GM18858 (cell line): ENCODE measurements around the gene USH1G.
"Not testable (repeated sequence)": the region's sequence is repeated elsewhere in the genome, so short reads cannot be mapped to it uniquely, and the experiment has no call there.

Source experiments
- ATAC-seq: cut with Tn5 transposase; IDR thresholded peaks from one replicate; pipeline ENCODE4 v1.9.1; 2021; ENCODE audit not compliant: unreplicated experiment

The USH1G gene

DNA sequence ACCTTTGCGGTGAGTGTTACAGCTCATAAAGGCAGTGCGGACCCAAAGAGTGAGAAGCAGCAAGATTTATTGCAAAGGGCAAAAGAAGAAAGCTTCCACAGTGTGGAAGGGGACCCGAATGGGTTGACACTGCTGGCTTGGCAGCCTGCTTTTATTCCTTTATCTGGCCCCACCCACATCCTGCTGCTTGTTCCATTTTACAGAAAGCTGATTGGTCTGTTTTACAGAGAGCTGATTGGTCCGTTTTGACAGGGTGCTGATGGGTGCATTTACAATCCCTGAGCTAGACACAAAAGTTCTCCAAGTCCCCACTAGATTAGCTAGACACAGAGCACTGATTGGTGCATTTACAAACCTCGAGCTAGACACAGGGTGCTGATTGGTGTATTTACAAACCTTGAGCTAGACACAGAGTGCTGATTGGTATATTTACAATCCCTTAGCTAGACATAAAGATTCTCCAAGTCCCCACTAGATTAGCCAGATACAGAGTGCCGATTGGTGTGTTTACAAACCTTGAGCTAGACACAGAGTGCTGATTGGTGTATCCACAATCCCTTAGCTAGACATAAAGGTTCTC lies 16.8 kb downstream of the USH1G start:
- ATAC-seq = not testable (repeated sequence)

- ATAC-seq = no peak
Measured at GRCh38 chr17:74904687-74905409, 18.2 kb downstream of the USH1G start.

- no peak for ATAC-seq
Measured at GRCh38 chr17:74903671-74904070, 19.4 kb downstream of the USH1G start.

- no peak for ATAC-seq
Measured at GRCh38 chr17:74903034-74903433, 20.0 kb downstream of the USH1G start.

DNA sequence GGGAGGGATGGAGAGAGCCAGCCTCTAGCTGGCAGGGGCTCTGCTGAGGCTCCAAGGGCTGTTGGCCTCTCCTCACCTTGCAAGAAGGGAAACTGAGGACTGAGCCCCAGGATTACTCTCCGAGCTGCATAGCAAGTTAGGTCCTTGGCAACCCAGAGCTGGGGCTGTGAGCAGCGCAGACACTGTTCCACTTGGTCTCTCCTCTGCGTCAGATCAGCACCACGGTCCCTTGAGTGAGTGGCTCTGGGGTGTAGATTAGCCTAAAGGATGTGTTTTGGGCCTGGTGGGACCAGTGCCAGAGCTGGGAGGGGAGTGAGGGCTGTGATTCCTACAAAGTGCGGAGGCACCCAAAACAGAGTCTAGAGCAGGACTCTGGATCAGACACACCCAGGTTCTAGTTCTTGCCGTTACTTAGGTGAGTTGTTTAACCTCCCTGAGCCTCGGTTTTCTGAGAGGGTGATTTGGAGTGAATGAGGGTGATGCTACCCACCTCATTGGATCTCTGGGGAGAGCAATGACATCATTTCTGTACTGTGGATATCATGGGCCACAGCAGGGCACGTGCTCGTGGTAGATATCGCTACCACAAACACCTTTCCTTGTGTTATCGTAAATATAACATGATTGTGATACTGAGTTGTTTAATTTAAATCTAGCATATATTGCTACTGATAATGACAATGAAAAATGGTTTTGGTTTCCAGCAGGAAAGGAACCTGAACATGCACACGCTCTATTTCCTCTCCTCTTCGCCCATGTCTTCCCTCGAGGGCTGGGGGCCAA lies 21.5 kb downstream of the USH1G start:
- ATAC-seq = no peak

GRCh38 chr17:74900208-74900607 lies 22.8 kb downstream of the USH1G start:
- no peak for ATAC-seq

GRCh38 chr17:74898376-74898946 lies 24.6 kb downstream of the USH1G start:
- ATAC-seq = no peak

DNA sequence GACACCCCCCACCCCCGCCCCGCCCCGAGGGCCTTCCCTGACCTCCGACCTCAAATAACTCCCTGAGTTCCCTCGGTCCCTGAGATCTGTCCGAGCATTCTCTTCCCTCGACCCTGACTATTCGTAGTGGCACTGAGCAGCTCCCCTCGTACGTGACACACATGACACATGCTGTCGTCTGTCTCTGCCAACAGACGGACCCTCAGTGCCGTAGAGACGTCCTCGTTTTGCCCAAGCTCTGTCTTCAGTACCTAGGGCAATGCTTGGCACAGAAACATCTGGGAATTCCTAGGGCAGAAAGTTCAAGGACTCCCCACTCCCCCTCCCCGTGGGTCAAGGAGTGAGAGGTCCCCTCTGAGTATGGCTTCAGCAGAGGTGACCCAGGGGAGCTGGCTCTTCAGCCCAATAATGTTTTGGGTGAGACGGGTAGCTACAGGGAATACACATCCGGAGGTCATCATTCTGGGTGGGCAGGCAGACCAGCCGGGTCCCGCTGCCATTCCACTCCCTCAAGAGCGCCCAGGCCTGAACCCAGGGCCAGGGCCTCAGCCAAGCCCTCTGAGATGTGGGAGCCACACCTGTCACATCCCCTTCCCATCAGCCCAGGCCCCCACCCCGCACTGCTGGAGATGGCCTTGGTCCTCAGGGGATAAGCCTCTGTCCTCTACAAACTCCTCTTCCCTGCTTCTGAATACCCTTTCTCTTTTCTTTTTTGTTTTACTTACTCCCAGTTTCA lies 29.0 kb downstream of the USH1G start:
- no peak for ATAC-seq

- ATAC-seq = no peak
Measured at GRCh38 chr17:74892974-74893911, 29.8 kb downstream of the USH1G start, which contains the start of gene FADS6. Gene FADS6 (minus strand): TSS chr17:74893633. CDS start chr17:74893595, 38 bp downstream.

- no peak for ATAC-seq
Measured at GRCh38 chr17:74892013-74892841, 30.8 kb downstream of the USH1G start.

DNA sequence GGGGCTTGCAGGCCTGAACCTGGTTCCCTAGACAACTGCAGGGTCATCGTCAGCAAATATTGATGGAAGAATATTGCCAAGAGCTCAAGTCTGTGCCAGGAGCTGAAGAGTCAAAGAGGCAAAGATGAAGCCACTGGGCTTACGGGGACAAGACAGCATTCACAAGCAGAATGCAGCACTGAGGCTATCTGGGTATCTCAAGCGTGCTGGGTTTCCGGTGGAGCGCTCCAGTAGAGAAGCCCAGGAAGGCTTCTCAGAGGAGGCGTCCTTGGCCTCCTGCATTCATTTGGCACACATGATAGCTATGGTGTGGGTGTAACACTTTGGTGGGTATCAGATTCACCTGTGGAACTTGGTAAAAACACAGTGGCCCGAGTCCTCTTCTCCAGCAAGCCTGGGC lies 32.5 kb downstream of the USH1G start:
- ATAC-seq = no peak

- ATAC-seq = no peak
Measured at GRCh38 chr17:74888469-74888868, 34.6 kb downstream of the USH1G start.

DNA sequence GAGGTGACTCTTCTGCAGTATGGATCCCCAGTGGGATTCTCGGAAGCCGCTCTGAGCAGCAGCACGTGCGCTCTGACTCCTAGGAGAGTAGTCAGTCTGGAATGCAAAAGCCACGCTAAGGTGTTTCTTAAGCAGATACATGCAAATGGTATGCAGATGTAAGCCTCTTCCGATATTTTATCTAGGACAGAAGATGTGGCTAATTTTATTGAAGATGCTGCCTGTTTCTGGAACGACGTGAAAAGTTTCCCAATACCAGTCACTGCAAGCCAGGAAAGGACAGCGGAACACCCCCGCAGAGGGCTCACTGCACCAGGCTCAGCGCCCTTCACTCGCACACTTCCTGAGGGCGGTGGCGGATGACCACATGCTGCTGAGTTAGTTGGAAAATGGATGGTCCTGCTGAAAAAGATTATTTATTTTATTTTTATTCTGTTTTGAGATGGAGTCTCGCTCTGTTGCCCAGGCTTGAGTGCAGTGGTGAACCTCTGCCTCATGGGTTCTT lies 39.8 kb downstream of the USH1G start:
- ATAC-seq = no peak

DNA sequence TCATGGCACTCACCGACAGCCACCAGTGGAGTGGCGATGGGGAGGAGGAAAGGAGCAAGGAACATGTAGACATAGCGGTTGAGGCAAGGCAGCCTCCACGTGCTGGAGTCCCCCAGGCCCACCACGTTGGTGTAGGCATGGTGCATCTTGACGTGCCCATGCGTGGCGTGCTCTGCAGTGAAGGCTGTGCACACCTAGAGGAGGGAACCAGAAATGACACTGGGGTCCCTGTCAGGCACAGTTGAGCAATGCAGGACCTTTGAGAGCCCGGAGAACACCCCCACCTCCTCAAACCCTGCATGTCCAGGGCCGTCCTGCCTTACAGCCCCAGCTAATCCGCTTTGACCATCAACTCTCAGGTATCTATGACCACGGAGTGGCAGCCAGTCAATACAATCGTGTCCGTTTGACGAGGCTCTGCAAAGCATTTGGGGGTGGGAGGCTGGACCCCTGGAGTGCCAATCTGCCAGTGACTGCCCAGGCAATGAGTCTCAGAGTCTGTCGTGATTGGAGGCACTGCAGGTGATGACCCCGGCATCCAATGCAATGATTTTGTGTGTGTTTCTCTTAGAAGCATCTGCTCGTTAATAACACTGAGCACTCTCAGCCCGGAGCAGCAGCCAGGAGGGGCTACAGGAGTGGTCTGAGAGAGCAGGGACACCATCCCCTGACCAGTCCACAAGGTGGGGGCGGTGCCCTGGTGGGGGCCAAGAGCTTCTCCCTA lies 40.4 kb downstream of the USH1G start:
- no peak for ATAC-seq

- ATAC-seq = no peak
Measured at GRCh38 chr17:74881073-74881472, 42.0 kb downstream of the USH1G start.

DNA sequence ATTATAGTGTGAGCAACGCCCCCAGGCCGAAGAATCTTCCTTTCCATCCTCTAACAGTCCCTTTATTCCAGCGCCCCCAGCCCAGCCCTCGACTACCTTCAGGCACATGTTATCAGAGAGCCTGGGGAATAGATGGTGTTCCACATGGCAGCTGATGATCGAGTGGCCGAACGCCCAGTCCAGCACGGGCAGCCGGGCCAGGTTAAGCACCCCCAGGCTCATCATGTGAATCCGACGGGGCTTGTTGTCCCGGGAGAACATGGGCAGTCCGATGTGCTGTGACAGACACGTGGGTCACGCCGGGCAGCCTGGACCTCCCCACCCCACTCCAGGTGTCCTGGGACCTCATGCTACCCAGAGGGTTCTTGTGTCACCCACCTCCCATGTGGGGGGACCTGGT lies 43.7 kb downstream of the USH1G start:
- ATAC-seq = no peak

GRCh38 chr17:74878658-74879057 lies 44.4 kb downstream of the USH1G start:
- ATAC-seq = no peak
